ENCODE results near the gene ERCC5. TPM values are rescaled to one million over a fixed set of nuclear protein-coding genes. Genes with fewer than 3 reads are reported as not detected.

The ERCC5 gene
- total RNA-seq, 6 experiments from 2014 or later = 21.6 to 47.4 (median 29.2) TPM

DNA sequence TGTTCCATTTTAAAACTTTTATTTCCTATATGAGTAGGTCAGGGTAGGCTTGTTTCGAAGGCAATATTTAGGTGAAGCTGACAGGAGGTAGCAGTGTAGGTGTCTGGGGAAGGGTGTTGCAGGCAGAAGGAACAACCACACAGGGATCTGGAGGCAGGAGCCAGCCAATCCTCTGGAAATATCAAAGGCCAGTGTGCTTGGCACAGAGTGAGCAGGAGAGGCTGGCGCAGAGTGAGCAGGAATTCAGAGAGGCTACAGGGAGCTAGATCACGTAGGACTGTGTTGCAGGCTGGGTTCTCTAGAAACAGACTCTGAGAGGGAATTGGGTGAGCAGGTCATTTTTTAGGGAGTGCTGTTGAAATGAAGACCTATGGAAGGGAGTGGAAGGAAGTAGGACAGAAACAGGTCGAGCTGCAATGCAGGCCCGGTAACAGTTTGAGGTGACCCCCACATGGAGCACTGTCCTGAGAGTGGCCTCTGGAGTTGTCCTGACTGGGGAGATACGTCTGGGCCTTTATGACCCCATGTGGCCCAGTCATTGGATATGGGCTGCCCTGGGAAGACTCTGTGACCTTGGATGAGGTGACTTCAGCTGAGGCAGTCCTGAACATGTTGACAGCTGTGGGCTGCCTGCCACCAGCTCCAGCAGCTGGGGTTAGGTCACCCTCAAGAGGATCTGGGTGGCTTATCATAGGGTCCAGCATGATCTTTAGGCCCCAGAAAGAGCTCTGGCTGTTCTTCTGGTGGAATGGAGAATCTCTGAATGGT, 51.7 kb downstream of the ERCC5 start:
- H3K27ac ChIP-seq = peak overlapping the region in 2 of 3 donors; percentile 29 to 77
- no peaks in the 10 kb centered on the region for H3K27me3 ChIP-seq
- intact Hi-C loops (cut with DNase I) = no loop called here
- H3K4me1 ChIP-seq = peaks cover 0 to 42% (median 11%) of the 10 kb centered on the region in 4 donors
- DNase-seq (peak; percentile 65 to 78 (median 76)), ATAC-seq (peak; percentile 86 to 98 (median 94))
- H3K4me3 ChIP-seq = no peak overlapping the region
- WGBS (ENCODE audit: insufficient coverage, low coverage, low lambda C conversion rate, missing lambda C conversion rate) = 46% methylated on average over 6 of the region's 6 CpGs
- TF ChIP-seq POLR2A (IDR thresholded peaks at IDR 0.05) = no peak
- no peaks in the 10 kb centered on the region for H3K9me3 ChIP-seq
- H3K36me3 ChIP-seq = no peaks in the 10 kb centered on the region

DNA sequence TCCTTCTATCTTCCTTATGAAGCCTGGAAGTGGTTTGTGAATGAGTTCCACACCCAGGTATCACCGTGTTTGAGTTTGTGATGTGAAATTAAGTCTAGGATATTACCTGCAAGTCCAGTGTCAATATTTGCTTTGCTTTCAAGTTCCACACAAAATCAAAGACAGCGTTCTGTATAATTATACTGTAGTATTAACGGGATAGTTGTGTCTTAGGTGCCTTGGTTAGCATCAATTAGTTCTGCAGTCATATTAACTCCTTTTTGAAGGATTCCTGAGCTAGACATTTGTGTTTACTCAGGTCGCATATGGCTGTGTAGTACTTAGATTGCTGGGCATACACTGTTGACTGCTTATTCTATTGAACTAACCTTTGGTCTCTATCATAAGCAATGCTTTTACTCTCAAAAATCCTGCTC, 54.4 kb downstream of the ERCC5 start:
- TF ChIP-seq POLR2A (IDR thresholded peaks at IDR 0.05) (no peak), CTCF (IDR thresholded peaks at IDR 0.05) (no peak)
- intact Hi-C loops (cut with DNase I) = no loop called here
- 24% methylated on average over 4 of the region's 4 CpGs for WGBS (ENCODE audit: insufficient coverage, low coverage, low lambda C conversion rate, missing lambda C conversion rate)
- Histone ChIP-seq H3K4me3 (no peak overlapping the region), H3K9me3 (no peaks in the 10 kb centered on the region), H3K27me3 (no peaks in the 10 kb centered on the region), H3K36me3 (no peaks in the 10 kb centered on the region), H3K27ac (peak overlapping the region in 2 of 3 donors; percentile 10 to 22), H3K4me1 (peaks cover 0 to 52% (median 12%) of the 10 kb centered on the region in 4 donors)
- DNase-seq (no peak), ATAC-seq (peak; percentile 27 to 62 (median 34))

DNA sequence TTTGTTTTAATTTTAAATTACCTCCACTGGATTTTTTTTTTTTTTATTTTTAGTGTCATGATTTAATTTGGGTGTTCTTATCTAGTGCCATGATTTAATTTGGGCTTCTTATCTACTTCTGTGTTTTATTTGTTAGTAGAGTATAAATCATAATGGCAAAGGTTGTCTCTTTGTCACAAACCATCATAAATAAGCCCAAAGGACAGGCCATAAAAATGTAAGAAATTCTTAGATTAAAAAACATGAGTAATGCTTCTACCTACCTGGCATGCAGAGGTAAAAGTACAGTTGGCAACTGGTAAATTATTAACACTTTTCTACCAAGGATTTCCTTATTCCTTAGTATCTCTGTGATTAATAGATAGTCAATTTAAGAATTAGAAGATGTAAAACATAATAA, 55.2 kb downstream of the ERCC5 start:
- Histone ChIP-seq H3K4me3 (no peak overlapping the region), H3K27ac (peak overlapping the region in 1 of 3 donors; percentile 63), H3K27me3 (no peaks in the 10 kb centered on the region), H3K36me3 (no peaks in the 10 kb centered on the region), H3K4me1 (peaks cover 0 to 52% (median 12%) of the 10 kb centered on the region in 4 donors), H3K9me3 (no peaks in the 10 kb centered on the region)
- intact Hi-C loops (cut with DNase I) = no loop called here
- no peak for TF ChIP-seq CTCF (IDR thresholded peaks at IDR 0.05)
- no peak for TF ChIP-seq POLR2A (IDR thresholded peaks at IDR 0.05)
- DNase-seq (no peak), ATAC-seq (peak in 1 of 4 donors; percentile 22)

DNA sequence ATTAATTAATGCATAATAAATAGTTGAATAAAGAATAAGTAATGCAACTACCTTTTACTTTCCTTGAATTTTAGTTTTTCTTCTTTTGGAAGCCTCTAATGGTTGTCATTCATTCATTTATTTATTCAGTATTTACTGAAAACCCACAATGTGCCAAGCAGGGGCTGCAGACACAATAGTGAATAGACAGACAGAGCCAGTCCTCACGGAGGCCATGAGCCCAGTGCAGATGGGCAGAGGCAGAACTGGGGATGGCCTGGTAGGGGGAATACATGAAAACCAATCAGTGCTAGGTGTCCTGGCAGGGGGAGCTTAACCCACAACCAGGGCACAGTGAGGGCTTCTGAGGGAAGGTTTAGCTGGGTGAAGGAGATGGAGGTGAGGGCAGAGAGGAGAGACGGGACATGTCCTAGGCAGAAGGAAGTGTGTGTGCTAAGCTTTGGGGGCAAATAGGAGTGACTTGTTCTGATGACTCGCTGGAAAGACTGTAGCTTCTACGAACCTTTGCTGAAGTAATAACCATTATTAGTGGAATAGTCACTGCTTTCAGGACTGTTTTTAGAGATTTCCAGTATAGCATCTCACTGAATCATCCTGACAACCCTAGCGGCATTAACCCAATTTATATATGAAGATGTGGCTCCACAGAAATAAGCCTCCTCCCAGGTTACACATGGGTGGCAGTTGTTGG, 55.9 kb downstream of the ERCC5 start:
- Histone ChIP-seq H3K27me3 (no peaks in the 10 kb centered on the region), H3K4me1 (peaks cover 0 to 52% (median 12%) of the 10 kb centered on the region in 4 donors), H3K4me3 (no peak overlapping the region), H3K27ac (peak overlapping the region in 1 of 3 donors; percentile 63), H3K9me3 (no peaks in the 10 kb centered on the region), H3K36me3 (no peaks in the 10 kb centered on the region)
- intact Hi-C loops (cut with DNase I) = no loop called here
- 83% methylated on average over 5 of the region's 5 CpGs for WGBS (ENCODE audit: insufficient coverage, low coverage, low lambda C conversion rate, missing lambda C conversion rate)
- TF ChIP-seq CTCF (IDR thresholded peaks at IDR 0.05) (no peak), POLR2A (IDR thresholded peaks at IDR 0.05) (no peak)
- ATAC-seq = no peak
- DNase-seq = no peak

GRCh38 chr13:102902789-102903347, 57.0 kb downstream of the ERCC5 start:
- WGBS (ENCODE audit: insufficient coverage, low coverage, low lambda C conversion rate, missing lambda C conversion rate) = 49% methylated on average over 8 of the region's 12 CpGs

More at GRCh38 chr13:102902789-102903347, 57.0 kb downstream of the ERCC5 start:
- H3K4me1 ChIP-seq = peaks cover 0 to 51% (median 11%) of the 10 kb centered on the region in 4 donors
- peak; percentile 55 to 80 (median 72) for ATAC-seq
- H3K27me3 ChIP-seq = no peaks in the 10 kb centered on the region
- intact Hi-C loops (cut with DNase I) = no loop called here
- peak overlapping the region in 1 of 3 donors; percentile 63 for H3K27ac ChIP-seq
- H3K9me3 ChIP-seq = no peaks in the 10 kb centered on the region
- no peak overlapping the region for H3K4me3 ChIP-seq
- no peaks in the 10 kb centered on the region for H3K36me3 ChIP-seq
- peak; percentile 29 to 70 (median 68) for DNase-seq
- TF ChIP-seq CTCF (IDR thresholded peaks at IDR 0.05) = no peak
- TF ChIP-seq POLR2A (IDR thresholded peaks at IDR 0.05) = no peak
